H1 (cell line): Measurements from ENCODE around the gene CEP78. TPM values are rescaled to one million over a fixed set of nuclear protein-coding genes. Genes with fewer than 3 reads are reported as not detected.

Source experiments
- BACH1 ChIP-seq: IDR thresholded peaks from 2 replicates; pipeline ENCODE4 v1.6.1; 2012; ENCODE audit warnings: low read length, improper control_type of control experiment
- CEBPB ChIP-seq: IDR thresholded peaks from 2 replicates; pipeline ENCODE4 v1.6.1; 2012; ENCODE audit warnings: low read depth, low read length
- CREB1 ChIP-seq: IDR thresholded peaks from 2 replicates; pipeline ENCODE4 v1.6.1; 2012; ENCODE audit warnings: inconsistent platforms
- GTF2F1 ChIP-seq: IDR thresholded peaks from 2 replicates; pipeline ENCODE4 v1.6.1; 2012; ENCODE audit warnings: low read depth, low read length, improper control_type of control experiment, borderline replicate concordance
- JUND ChIP-seq: IDR thresholded peaks from 2 replicates; pipeline ENCODE4 v1.6.1; 2011; ENCODE audit warnings: mild to moderate bottlenecking, improper control_type of control experiment, low read length
- KDM1A ChIP-seq: fragments of 200-600, 300-600 bp; sonication (generic); IDR thresholded peaks from 2 replicates; pipeline ENCODE4 v1.7.1; 2016; ENCODE audit warnings: mild to moderate bottlenecking, low read length, borderline replicate concordance
- RFX5 ChIP-seq: IDR thresholded peaks from 2 replicates; pipeline ENCODE4 v1.6.1; 2011; ENCODE audit warnings: low read depth, low read length, improper control_type of control experiment, borderline replicate concordance
- polyA plus RNA-seq, 7 experiments: library from polyadenylated mRNA; depleted of rRNA in 3 of 7; stranded (reverse) in 5 of 7; unstranded in 2 of 7; fragments of >200 nt in 5 of 7; fragments of 200-250 nt in 2 of 7; gene quantifications; 1 replicate in 5 of 7; 2 replicates in 1 of 7; 4 replicates in 1 of 7; pipeline versions ENCODE4 v1.2.1 to v1.2.3, GENCODE V29; 2011 to 2013; ENCODE audit warnings: missing spikeins in 2 of 7, mixed read lengths in 2 of 7
- total RNA-seq: library from RNA; stranded (reverse); fragmentation: NEBNext Ultra II Directional; extraction: Animal tissue kit (Norgen Biotek cat#: 25700); gene quantifications from 2 replicates; pipeline ENCODE4 v1.2.1, GENCODE V29; 2021

The CEP78 gene
- total and polyA plus RNA-seq, 2 of the 8 experiments (the other 6 are each of a cell fraction or from before 2014, with no cell fraction given) = 10.3 to 40.9 TPM

- TF ChIP-seq BACH1 = no peak
- no peak for TF ChIP-seq RFX5
- no peak for TF ChIP-seq CEBPB
- TF ChIP-seq JUND = no peak
- no peak for TF ChIP-seq CREB1
- TF ChIP-seq GTF2F1 = no peak
- TF ChIP-seq KDM1A = no peak
- TF ChIP-seq, all 59 proteins: peak for 0
These were observed 51.1 kb downstream of the CEP78 start (continued) for GRCh38 chr9:78286946-78287388.
